Chondrocyte (in vitro differentiated cells): ENCODE data around the gene SLC22A6. TPM values are rescaled to one million over a fixed set of nuclear protein-coding genes. Genes with fewer than 3 reads are reported as not detected.

Experiments
- DNase-seq: peaks from one replicate; pipeline ENCODE4 v3.0.0; 2021; ENCODE audit warnings: mixed read lengths, low spot score
- H3K27ac Mint-ChIP-seq: one replicate; pipeline ENCODE4 v1.8.0; 2021; ENCODE audit warnings: mild to moderate bottlenecking, moderate library complexity, mixed read lengths; ENCODE audit not compliant: unreplicated experiment
- H3K27me3 Mint-ChIP-seq: 2 replicates; pipeline ENCODE4 v1.8.0; 2021; ENCODE audit warnings: low read depth, mixed read lengths
- H3K36me3 Mint-ChIP-seq: 2 replicates; pipeline ENCODE4 v1.8.0; 2021; ENCODE audit warnings: low read depth, mixed read lengths
- H3K4me1 Mint-ChIP-seq: 2 replicates; pipeline ENCODE4 v1.8.0; 2021; ENCODE audit warnings: low read depth, mild to moderate bottlenecking, mixed read lengths
- H3K4me3 Mint-ChIP-seq: one replicate; pipeline ENCODE4 v1.8.0; 2021; ENCODE audit warnings: mild to moderate bottlenecking, moderate library complexity, mixed read lengths; ENCODE audit not compliant: unreplicated experiment
- H3K9me3 Mint-ChIP-seq: 2 replicates; pipeline ENCODE4 v1.8.0; 2021; ENCODE audit warnings: low read depth, mixed read lengths
- total RNA-seq: library from RNA; stranded (reverse); gene quantifications from 3 replicates; pipeline ENCODE4 v1.2.1, GENCODE V29; 2021
- TF ChIP-seq, protein P1 (sequence below): fragments of 200-600 bp; sonication (generic); IDR thresholded peaks from 2 replicates; pipeline ENCODE4 v1.5.0; 2021; ENCODE audit warnings: antibody characterized with exemption, mild to moderate bottlenecking, moderate library complexity

Gene SLC22A6
- total RNA-seq, 1 donor from 2014 or later: not detected

DNA sequence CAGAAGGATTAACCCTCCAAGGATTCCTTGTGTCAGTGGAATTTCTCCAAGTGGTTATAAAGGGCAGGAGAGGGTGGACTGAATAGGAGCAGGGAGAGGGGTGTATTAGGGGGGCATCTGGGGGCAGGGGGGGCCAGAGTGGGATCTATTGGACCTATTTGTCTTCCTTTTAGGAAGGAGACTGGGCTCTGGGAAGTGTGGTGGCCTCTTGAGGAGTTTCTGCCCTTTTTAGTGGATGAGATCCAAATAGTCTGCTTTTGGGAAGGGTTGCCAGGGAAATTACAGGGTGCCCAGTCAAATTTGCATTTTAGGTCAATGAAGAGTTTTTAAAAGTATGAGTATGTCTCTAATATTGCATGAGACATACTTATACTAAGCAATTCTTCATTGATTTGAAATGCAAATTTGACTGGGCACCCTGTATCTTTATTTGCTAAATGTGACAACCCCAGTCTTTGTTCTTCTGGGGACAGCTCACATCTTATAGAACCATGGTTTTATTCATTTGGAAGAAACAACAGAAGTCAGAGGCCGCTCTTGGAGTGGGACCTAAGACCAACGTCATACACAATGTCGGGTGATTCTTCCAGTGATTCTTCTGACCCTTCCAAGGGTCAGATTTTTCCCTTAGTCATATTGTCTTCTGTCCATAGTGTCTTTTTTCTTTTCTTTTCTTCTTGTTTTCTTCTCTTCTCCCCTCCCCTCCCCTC, 429 bp upstream of the SLC22A6 start:
- DNase-seq: no peak
- no peaks in the 10 kb centered on the region for H3K36me3 Mint-ChIP-seq
- no peaks in the 10 kb centered on the region for H3K4me1 Mint-ChIP-seq
- peaks cover 45% of the 10 kb centered on the region for H3K27me3 Mint-ChIP-seq
- H3K9me3 Mint-ChIP-seq: no peaks in the 10 kb centered on the region
- TF ChIP-seq, protein P1, sequence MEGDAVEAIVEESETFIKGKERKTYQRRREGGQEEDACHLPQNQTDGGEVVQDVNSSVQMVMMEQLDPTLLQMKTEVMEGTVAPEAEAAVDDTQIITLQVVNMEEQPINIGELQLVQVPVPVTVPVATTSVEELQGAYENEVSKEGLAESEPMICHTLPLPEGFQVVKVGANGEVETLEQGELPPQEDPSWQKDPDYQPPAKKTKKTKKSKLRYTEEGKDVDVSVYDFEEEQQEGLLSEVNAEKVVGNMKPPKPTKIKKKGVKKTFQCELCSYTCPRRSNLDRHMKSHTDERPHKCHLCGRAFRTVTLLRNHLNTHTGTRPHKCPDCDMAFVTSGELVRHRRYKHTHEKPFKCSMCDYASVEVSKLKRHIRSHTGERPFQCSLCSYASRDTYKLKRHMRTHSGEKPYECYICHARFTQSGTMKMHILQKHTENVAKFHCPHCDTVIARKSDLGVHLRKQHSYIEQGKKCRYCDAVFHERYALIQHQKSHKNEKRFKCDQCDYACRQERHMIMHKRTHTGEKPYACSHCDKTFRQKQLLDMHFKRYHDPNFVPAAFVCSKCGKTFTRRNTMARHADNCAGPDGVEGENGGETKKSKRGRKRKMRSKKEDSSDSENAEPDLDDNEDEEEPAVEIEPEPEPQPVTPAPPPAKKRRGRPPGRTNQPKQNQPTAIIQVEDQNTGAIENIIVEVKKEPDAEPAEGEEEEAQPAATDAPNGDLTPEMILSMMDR: no peak
- no peak overlapping the region for H3K4me3 Mint-ChIP-seq
- no peak overlapping the region for H3K27ac Mint-ChIP-seq

DNA sequence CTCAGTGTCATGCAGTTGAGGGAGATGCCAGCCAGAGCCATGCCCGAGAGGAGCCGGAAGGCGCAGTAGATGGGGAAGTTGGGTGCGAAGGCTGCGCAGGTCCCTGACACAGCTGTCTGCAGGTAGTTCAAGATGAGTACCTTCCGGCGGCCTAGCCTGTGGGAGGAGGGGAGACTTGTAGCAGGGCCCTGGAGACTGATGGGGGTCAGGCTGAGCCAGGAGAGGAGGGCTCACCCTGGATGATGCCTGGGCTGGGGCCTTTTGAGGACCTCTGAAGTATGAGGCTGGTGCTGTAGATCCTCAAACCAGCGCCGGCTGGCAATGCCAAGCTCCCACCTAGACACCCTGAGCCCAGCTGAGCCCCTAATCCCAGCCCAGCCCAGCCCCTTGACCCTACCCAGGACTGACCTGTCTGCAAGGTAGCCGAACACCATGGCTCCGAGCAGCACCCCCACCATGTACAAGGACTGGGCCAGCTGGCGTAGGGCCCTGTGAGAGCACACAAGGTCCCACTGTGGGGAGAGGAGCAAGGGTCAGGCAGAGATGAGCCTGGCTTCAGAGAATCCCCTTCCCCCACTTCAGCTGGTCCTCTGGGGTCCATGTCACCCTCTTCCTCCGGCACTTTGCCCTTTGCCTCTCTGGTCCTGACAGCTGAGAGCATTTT, 1.1 kb downstream of the SLC22A6 start:
- no peaks in the 10 kb centered on the region for H3K36me3 Mint-ChIP-seq
- H3K27me3 Mint-ChIP-seq: peaks cover 42% of the 10 kb centered on the region
- H3K9me3 Mint-ChIP-seq: no peaks in the 10 kb centered on the region
- no peak overlapping the region for H3K4me3 Mint-ChIP-seq
- H3K27ac Mint-ChIP-seq: no peak overlapping the region
- H3K4me1 Mint-ChIP-seq: no peaks in the 10 kb centered on the region
- DNase-seq: no peak
- TF ChIP-seq, protein P1: no peak

DNA sequence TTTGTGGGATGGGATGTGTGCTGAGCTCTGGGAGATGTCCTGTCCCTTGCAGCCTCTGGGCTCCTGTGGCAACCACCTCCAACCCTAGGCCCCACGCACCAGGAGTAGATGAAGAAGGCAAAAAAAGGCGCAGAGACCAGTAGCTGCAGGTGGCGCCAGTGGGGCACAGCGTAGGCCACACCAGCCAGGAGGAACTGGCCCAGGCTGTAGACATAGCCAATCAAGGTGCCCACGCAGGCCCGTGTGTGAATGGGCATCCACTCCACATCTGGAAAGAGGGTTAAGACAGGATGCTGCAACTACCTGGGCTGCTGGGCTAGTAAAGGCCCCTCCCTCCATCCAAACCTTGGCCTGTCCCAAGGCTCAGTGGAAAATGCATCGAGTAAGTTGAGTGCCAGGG, 3.0 kb downstream of the SLC22A6 start:
- TF ChIP-seq, protein P1: no peak
- H3K9me3 Mint-ChIP-seq: no peaks in the 10 kb centered on the region
- H3K27ac Mint-ChIP-seq: no peak overlapping the region
- no peaks in the 10 kb centered on the region for H3K36me3 Mint-ChIP-seq
- H3K27me3 Mint-ChIP-seq: peaks cover 38% of the 10 kb centered on the region
- DNase-seq: no peak
- H3K4me3 Mint-ChIP-seq: no peak overlapping the region
- H3K4me1 Mint-ChIP-seq: no peaks in the 10 kb centered on the region

DNA sequence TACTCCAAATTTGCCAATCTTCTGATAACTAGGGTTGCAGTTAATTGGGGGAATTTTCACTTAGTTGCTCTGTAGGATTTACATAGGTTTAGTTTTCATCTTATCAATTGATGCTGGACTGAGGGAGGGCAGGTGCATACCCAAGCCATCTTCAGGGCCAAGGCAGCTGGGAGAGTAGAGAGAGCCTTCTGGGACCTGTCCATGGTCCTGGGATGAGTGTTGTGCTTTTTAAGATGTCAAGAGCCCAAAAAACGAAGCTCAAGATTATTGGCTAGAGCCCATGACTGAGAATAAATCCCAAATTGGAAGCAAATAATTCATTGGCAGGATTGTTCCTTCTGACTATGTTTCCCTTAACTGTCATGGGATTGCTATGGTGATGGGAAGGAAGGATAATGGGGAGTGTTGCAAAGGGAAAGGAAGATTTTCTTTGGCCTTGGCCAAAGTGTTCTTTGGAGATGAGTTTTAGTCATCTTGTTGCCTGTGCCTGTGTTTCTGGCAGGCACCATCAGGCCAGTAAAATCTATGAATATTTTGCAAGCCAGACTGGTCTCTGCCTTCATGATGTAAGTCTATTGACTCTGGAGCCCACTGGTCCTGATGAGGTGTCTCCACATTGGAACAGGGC, 4.5 kb downstream of the SLC22A6 start:
- Mint-ChIP-seq H3K36me3 (no peaks in the 10 kb centered on the region), H3K4me3 (no peak overlapping the region), H3K9me3 (no peaks in the 10 kb centered on the region), H3K27me3 (peaks cover 32% of the 10 kb centered on the region), H3K4me1 (no peaks in the 10 kb centered on the region), H3K27ac (no peak overlapping the region)
- DNase-seq: no peak
- TF ChIP-seq, protein P1: no peak

DNA sequence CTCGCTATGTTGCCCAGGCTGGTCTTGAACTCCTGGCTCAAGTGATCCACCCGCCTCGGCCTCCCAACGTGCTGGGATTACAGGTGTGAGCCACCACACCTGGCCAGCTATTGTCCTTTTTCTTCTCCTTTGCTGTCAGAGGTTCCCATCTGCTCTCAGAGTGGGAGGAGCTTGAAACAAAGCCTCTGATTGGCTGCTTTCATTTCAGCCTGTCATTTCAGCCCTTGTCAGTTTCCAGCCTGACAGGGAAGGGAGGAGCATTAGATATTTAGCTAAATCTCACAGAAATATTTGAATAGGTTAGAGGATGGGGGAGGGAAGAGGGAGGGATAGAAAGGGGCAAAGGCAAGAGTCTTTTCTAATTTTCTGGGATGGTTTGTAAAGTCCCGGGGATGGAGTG, 8.7 kb downstream of the SLC22A6 start:
- H3K9me3 Mint-ChIP-seq: no peaks in the 10 kb centered on the region
- peaks cover 21% of the 10 kb centered on the region for H3K27me3 Mint-ChIP-seq
- TF ChIP-seq, protein P1: no peak
- no peaks in the 10 kb centered on the region for H3K36me3 Mint-ChIP-seq
- no peak for DNase-seq
- no peak overlapping the region for H3K4me3 Mint-ChIP-seq
- H3K27ac Mint-ChIP-seq: no peak overlapping the region
- no peaks in the 10 kb centered on the region for H3K4me1 Mint-ChIP-seq
